HG02938 (cell line): ENCODE results near the gene ACLY.

Experiments
- ATAC-seq: cut with Tn5 transposase; IDR thresholded peaks from one replicate; pipeline ENCODE4 v1.9.1; 2021; ENCODE audit warnings: mild to moderate bottlenecking, moderate library complexity; ENCODE audit not compliant: unreplicated experiment

ACLY gene

GRCh38 chr17:41913798-41914197 lies 5.0 kb downstream of the ACLY start:
- no peak for ATAC-seq

GRCh38 chr17:41912925-41913324 lies 5.8 kb downstream of the ACLY start:
- no peak for ATAC-seq

DNA sequence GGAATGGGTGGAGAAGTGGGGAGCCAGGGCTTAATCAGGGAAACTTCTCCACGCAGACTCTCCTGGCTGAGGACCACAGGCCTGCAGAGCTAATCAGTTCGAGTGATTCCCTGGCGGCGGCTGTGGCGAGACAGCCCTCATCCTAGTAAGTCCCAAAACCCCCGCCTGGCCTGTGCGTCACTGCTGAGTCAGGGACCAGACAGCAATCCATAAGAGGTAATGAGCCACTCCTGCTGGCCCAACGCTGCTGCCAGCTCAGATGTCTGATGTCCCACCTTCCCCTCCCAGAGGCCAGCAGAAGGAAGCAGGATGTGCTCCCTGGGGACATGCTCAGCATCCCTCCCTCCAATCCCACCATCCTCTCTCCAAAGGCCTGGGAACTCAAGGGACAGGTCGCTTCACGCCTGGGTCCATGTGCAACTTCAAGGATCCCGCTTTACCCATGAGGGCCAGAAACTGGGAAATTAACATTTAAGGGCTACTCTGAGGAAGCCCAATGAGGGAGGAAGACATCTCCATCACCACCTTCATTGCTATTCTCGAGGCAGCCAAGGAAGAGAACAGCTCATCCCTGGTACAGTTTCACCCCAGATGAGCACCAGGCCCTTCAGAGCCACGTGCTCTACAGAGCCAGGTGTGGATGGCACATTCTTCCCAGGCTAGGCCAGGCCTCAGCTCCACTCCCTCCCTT lies 7.9 kb downstream of the ACLY start:
- no peak for ATAC-seq

DNA sequence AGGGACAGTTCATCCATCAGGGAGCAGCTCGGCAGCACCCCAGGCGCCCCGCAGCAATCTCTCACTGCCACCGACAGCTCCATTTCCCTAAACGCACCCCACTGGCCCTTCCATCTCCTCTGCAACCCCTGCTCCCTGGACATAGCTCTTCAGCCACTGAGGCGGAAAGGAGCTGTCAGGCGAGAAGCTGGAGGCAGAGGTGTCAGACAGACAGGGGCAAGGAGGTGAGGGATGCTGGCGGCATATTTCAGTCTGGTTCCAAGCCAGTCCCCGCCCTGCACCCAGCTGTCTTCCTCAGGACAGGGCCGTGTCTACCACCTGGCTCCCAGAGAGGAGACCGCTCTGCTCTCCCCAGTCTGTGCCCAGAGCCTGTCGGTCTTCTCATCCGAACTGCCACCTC lies 9.7 kb downstream of the ACLY start:
- no peak for ATAC-seq

GRCh38 chr17:41907633-41908539 lies 10.9 kb downstream of the ACLY start:
- ATAC-seq = no peak

DNA sequence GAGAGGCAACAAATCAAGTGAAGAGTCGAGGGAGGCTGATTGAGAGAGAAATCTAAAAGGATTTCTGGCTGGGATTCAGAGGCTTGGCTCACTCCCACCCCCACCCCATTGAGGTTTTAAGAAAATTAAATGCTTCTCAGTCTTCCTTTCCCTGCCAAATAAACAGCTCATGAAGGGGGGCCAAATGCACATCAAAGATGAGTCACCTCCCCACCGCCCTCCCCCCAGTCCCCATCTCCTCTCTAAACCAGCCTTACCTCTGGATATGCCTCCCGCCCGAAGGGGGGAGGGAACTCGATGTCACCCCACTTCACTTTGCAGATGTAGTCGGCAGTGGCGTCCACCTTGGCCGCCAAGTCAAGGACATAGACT lies 11.6 kb downstream of the ACLY start:
- ATAC-seq = no peak

- no peak for ATAC-seq
Measured at GRCh38 chr17:41906465-41907184, 12.1 kb downstream of the ACLY start.

GRCh38 chr17:41905172-41905571 lies 13.6 kb downstream of the ACLY start:
- no peak for ATAC-seq

GRCh38 chr17:41904242-41904841 lies 14.4 kb downstream of the ACLY start:
- no peak for ATAC-seq

- ATAC-seq = no peak
Measured at GRCh38 chr17:41901646-41902045, 17.1 kb downstream of the ACLY start.

DNA sequence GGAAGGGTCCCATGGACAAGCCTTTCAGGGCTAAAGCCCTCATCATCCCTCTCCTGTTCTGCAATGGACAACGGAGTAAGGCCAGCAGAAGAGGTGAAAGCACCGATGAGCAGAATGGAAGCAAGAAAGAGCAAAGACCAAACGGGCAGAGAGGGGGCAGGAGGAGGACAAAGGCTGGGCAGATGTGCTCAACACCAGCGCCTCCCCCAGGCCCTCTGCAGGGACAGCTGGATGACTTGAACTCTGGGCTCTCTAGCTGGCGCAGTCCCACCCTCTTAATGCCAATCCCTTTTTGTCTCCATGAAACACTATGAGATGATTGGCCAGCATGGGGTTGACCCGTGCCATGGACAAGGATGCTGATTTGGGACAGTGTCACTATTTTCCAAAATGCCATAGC lies 22.0 kb downstream of the ACLY start:
- no peak for ATAC-seq

- ATAC-seq = no peak
Measured at GRCh38 chr17:41895617-41896016, 23.1 kb downstream of the ACLY start.

DNA sequence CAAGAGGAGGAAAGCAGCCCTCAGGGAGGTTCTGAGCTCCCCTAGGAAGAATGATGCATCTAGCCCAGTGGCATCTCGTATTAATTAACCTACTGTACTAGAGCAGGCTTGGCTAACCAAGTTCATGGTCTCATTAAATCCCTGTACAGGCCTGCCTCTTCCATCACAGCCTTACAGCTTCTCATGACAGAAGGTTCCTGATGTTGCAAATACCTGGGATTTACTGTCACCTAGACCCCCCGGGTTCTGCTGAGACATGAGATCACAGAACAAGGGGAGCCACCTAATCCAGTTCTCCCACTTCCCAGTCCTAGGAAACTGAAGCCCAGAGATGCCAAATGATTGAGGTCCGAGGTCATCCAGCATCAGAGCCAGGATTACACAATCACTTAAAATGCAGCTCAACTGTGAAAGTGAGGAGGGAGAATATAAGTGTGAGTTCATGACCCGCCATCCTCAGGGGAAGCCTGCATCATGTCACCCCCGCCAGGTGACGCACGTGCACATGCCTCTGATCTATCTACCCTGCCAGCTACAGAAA lies 23.9 kb downstream of the ACLY start:
- no peak for ATAC-seq

DNA sequence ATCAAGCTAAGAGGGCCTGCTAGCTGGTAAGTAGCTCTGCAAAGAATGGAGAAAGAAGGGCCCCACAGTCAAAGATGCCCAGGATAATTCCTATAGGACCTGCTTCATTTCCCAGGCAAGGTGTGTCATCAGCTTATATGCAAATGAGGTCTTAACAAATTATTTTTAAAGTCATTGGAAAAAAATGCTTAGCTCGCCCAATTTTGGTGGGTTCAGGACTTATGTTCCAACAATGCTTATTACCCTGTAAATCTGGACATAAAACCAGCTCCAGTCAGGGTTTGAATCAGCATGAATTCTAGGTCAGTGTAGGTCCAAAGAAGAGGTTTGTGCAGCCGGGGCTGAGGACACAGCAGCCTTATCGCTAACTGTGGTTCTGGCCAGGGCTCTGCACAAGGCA lies 25.4 kb downstream of the ACLY start:
- ATAC-seq = no peak

DNA sequence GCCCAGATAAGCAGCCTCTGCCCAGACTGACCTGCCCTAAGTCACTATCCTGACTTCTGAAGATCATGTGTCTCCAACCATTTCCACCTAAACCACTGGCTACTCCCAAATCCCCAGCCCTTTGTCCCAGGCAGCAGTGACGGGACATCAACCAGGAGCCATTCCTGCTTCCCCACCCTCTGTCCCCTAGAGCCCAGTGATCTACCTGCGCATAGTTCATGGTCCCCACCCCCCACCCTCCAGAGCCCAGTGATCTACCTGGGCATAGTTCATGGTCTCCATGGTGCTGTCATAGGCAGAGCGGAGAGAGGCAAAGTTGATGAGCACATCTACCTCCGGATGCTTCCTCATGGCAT lies 26.8 kb downstream of the ACLY start:
- no peak for ATAC-seq

- ATAC-seq = no peak
Measured at GRCh38 chr17:41891135-41892020, 27.4 kb downstream of the ACLY start.

- ATAC-seq = no peak
Measured at GRCh38 chr17:41888332-41888965, 30.3 kb downstream of the ACLY start.

DNA sequence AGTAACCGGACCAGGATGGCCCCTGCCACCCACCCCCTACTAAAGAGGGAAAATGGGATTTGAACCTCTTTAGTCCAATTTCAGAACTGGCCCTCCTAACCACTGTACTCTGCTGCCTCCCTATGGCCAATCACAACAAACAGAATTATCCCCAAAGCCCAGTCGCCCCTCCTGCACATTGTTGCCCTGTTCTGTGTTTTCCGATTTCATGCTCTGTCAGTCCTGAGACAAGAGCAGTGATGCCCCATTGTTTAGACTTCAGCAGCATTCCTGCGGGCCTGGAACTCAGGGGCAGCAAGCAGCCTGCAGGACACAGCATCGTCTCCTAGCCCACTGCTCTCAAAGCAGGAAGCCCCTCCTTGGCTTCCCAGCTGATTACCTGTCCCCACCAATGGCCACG lies 33.0 kb downstream of the ACLY start:
- ATAC-seq = no peak

DNA sequence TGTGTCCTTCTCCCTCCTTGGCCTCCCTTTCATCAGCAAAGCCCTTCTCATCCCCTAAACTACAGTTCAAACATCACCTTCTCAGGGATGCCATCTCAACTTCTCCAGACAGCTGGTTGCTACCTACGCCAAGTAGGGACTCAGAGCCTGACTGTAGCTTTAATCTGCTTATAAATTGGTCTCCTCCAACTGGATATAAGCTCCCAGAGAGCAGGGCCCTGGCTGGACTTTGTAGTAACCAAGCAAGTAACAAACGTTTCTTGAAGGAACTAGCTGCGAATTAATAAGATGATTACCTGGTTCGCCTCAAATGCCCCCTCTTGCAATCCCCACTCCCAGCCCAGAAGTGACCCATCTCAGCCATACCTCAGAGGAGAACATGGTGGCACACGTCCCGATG lies 36.0 kb downstream of the ACLY start:
- ATAC-seq = no peak

DNA sequence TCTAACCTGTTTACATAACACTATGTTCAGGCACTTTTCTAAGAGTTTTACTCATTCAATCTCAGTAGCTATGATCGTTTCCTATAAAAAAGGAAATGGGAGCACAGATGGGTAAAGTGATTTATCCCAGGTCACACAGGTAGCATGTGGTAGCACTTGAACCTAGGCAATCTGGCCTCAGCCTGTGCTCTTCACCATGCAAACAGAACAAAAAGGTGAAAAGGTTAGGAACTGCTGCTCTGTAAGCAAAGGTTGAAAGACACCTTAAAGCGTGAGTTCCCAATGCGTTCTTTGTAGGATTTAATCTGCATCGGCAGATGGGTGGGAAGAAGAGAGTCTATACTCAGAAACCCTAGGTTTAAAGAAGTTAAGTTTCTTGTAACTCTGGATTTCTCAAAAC lies 38.6 kb downstream of the ACLY start:
- no peak for ATAC-seq
